ENCODE data around the gene HNRNPH1. TPM values are rescaled to one million over a fixed set of nuclear protein-coding genes. Genes with fewer than 3 reads are reported as not detected.
A peak's percentile ranks its signal among the peaks of the same experiment; 100 is the strongest.

The HNRNPH1 gene
- total and polyA plus RNA-seq, 7 experiments from 2014 or later: 120 to 2,239 (median 1,629) TPM

DNA sequence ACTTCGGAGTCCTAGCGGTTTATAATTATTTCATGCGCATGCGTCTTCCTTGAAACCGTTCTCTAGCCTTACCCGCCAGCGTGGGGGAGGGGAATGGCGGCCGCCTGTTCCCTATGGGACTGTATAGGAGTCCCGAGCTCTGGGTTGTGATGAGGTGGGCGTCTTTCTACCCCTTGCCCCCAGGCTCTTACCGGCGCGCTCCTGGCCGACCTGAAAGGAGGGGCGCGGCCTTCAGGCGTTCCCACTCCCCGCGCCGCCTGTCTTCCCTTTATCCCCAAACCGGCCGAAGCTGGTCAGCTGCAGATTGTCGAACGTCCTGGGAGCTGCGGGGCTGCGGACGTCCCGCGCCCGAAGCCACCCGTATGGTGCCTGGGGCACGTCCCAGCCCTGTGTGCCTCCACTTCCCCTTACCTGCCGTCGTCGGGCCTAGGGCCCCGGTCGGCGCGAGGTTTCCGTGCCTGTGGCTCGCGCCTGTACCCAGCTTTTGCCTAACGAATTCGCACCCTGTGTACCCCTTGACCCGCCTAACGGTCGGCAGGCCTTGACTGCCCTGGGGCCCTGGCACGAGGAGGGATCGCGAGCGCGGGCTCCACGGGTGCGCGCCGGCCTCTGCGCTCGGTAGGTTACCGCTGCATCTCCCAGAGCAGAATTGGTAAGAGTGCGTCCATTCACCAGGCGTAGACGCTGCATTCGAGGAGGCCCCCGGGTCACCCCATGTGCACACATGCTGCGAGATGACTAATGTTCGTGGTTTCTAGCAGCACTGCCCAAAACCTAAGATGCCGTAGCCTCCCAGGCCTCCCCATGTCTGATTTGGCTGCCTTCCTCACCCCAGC is 653 bp upstream of the HNRNPH1 start:
- DNase-seq (peak in 2 of 9 donors; percentile 44 to 62), ATAC-seq (peak; percentile 3)
- Histone ChIP-seq H3K9me3 (ENCODE audit: control insufficient read depth in 2 of 3, low read length in 3 of 3) (no peaks in the 10 kb centered on the region), H3K27ac (ENCODE audit: low read depth, low read length) (peak overlapping the region; percentile 98), H3K27me3 (ENCODE audit: control insufficient read depth in 2 of 2, insufficient read depth in 2 of 2, low read length in 2 of 2) (no peaks in the 10 kb centered on the region), H3K4me1 (ENCODE audit: control insufficient read depth in 2 of 2, insufficient read depth in 2 of 2, low read length in 2 of 2) (peaks cover 37 to 38% of the 10 kb centered on the region in 2 donors), H3K4me3 (ENCODE audit: low read length) (peak overlapping the region; percentile 97), H3K36me3 (ENCODE audit: control insufficient read depth in 2 of 3, insufficient read depth in 3 of 3, low read length in 3 of 3) (peaks cover 17 to 31% (median 30%) of the 10 kb centered on the region in 3 experiments)
- peak overlapping the region; percentile 99 to 100 (median 99) for H3K27ac Mint-ChIP-seq
- peak overlapping the region; percentile 82 to 99 (median 98) for H3K4me3 Mint-ChIP-seq
- peaks cover 0 to 13% (median 0%) of the 10 kb centered on the region in 11 donors for H3K9me3 Mint-ChIP-seq
- peaks cover 16 to 42% (median 29%) of the 10 kb centered on the region in 5 donors for H3K36me3 Mint-ChIP-seq
- H3K4me1 Mint-ChIP-seq: peaks cover 30 to 50% (median 40%) of the 10 kb centered on the region in 7 donors
- CTCF ChIA-PET: interaction anchor here (0.5 to 2.6 kb wide), 7 partner anchors 9 to 234 kb away, joined by 3 to 6 read pairs (median 4); partner anchors contain the start of gene MRNIP
- peaks cover 0 to 8% (median 0%) of the 10 kb centered on the region in 5 donors for H3K27me3 Mint-ChIP-seq
- POLR2A ChIA-PET: interaction anchor here (0.6 to 9.5 kb wide), 50 partner anchors 9 to 1621 kb away, joined by 3 to 135 read pairs (median 4); partner anchors contain the start of genes CANX, CBY3, HNRNPAB and LTC4S
- intact Hi-C loops (cut with micrococcal nuclease): loop anchor here (1.0 to 5.0 kb wide), 18 partner anchors 54 to 1638 kb away; partner anchors contain the start of genes CANX (in 2 of the 2), MAML1 (in 2 of the 2), CLK4 (in 1 of the 2) and CNOT6 (in 1 of the 2)

- Mint-ChIP-seq H3K36me3 (peaks cover 31 to 60% (median 48%) of the 10 kb centered on the region in 5 donors), H3K4me3 (peak overlapping the region; percentile 82 to 99 (median 98)), H3K27me3 (peaks cover 0 to 8% (median 0%) of the 10 kb centered on the region in 5 donors), H3K4me1 (peaks cover 48 to 71% (median 60%) of the 10 kb centered on the region in 7 donors), H3K9me3 (peaks cover 0 to 16% (median 0%) of the 10 kb centered on the region in 11 donors), H3K27ac (peak overlapping the region; percentile 90 to 99 (median 99))
- DNase-seq: no peak
- H3K9me3 ChIP-seq (ENCODE audit: control insufficient read depth in 2 of 3, low read length in 3 of 3): no peaks in the 10 kb centered on the region
- H3K27ac ChIP-seq (ENCODE audit: low read depth, low read length): peak overlapping the region; percentile 98
- CTCF ChIA-PET: interaction anchor here (0.7 to 2.6 kb wide), 3 partner anchors 9 to 59 kb away, joined by 3 to 6 read pairs (median 4); no protein-coding TSS in a partner anchor
- no peak for ATAC-seq
- no peaks in the 10 kb centered on the region for H3K27me3 ChIP-seq (ENCODE audit: control insufficient read depth in 2 of 2, insufficient read depth in 2 of 2, low read length in 2 of 2)
- POLR2A ChIA-PET: interaction anchor here (0.7 to 9.5 kb wide), 13 partner anchors 9 to 976 kb away, joined by 3 to 135 read pairs (median 31); partner anchors contain the start of genes MAML1 and RUFY1
- intact Hi-C loops (cut with micrococcal nuclease): loop anchor here (1.0 to 5.0 kb wide), 11 partner anchors 8 to 1641 kb away; partner anchors contain the start of genes CLK4 (in 1 of the 2), CNOT6 (in 1 of the 2), HNRNPAB (in 1 of the 2) and MAPK9 (in 1 of the 2)
- H3K4me1 ChIP-seq (ENCODE audit: control insufficient read depth in 2 of 2, insufficient read depth in 2 of 2, low read length in 2 of 2): peaks cover 60% of the 10 kb centered on the region in 2 donors
- peaks cover 35 to 55% (median 54%) of the 10 kb centered on the region in 3 experiments for H3K36me3 ChIP-seq (ENCODE audit: control insufficient read depth in 2 of 3, insufficient read depth in 3 of 3, low read length in 3 of 3)
- H3K4me3 ChIP-seq (ENCODE audit: low read length): peak overlapping the region; percentile 57
Observed at GRCh38 chr5:179621551-179622214, 1.8 kb downstream of the HNRNPH1 start.

GRCh38 chr5:179620703-179621350 is 2.6 kb downstream of the HNRNPH1 start:
- H3K27ac Mint-ChIP-seq: peak overlapping the region; percentile 90 to 99 (median 99)
- intact Hi-C loops (cut with micrococcal nuclease): loop anchor here (1.0 to 5.0 kb wide), 8 partner anchors 8 to 1641 kb away; partner anchors contain the start of genes CLK4 (in 1 of the 2), CNOT6 (in 1 of the 2), TBC1D9B (in 1 of the 2) and TRIM52 (in 1 of the 2)
- peaks cover 0 to 8% (median 0%) of the 10 kb centered on the region in 5 donors for H3K27me3 Mint-ChIP-seq
- Histone ChIP-seq H3K4me1 (ENCODE audit: control insufficient read depth in 2 of 2, insufficient read depth in 2 of 2, low read length in 2 of 2) (peaks cover 64 to 66% of the 10 kb centered on the region in 2 donors), H3K9me3 (ENCODE audit: control insufficient read depth in 2 of 3, low read length in 3 of 3) (no peaks in the 10 kb centered on the region), H3K36me3 (ENCODE audit: control insufficient read depth in 2 of 3, insufficient read depth in 3 of 3, low read length in 3 of 3) (peaks cover 43 to 64% (median 62%) of the 10 kb centered on the region in 3 experiments), H3K4me3 (ENCODE audit: low read length) (peak overlapping the region; percentile 57), H3K27ac (ENCODE audit: low read depth, low read length) (peak overlapping the region; percentile 98), H3K27me3 (ENCODE audit: control insufficient read depth in 2 of 2, insufficient read depth in 2 of 2, low read length in 2 of 2) (no peaks in the 10 kb centered on the region)
- H3K4me1 Mint-ChIP-seq: peaks cover 56 to 80% (median 69%) of the 10 kb centered on the region in 7 donors
- ATAC-seq (no peak), DNase-seq (no peak)
- CTCF ChIA-PET: interaction anchor here (1.1 kb wide), 1 partner anchor 9 kb away, joined by 3 read pairs; no protein-coding TSS in a partner anchor
- H3K9me3 Mint-ChIP-seq: peaks cover 0 to 16% (median 0%) of the 10 kb centered on the region in 11 donors
- peaks cover 36 to 69% (median 57%) of the 10 kb centered on the region in 5 donors for H3K36me3 Mint-ChIP-seq
- POLR2A ChIA-PET: interaction anchor here (0.6 to 9.5 kb wide), 11 partner anchors 8 to 110 kb away, joined by 3 to 135 read pairs (median 4); partner anchors contain the start of genes MAML1 and RUFY1
- peak overlapping the region; percentile 82 to 99 (median 98) for H3K4me3 Mint-ChIP-seq

DNA sequence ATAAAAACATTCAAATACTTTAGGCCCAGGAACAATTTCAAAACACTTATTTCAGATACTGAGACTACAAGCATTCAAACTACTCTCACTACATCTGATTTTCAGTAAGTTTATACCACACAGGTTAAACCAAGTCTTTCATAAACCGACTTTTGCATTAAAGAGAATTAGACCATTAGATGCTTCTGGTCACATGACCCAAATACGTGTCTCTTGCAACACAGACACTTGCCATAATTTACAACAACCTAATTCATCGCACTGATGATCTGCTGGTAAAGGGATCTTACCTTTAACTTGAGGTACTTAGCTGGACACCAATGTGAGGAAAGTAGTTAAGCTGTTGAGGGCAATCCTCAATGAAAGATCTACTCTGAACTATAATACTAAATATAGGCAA is 3.2 kb downstream of the HNRNPH1 start:
- Histone ChIP-seq H3K27me3 (ENCODE audit: control insufficient read depth in 2 of 2, insufficient read depth in 2 of 2, low read length in 2 of 2) (no peaks in the 10 kb centered on the region), H3K4me1 (ENCODE audit: control insufficient read depth in 2 of 2, insufficient read depth in 2 of 2, low read length in 2 of 2) (peaks cover 65 to 67% of the 10 kb centered on the region in 2 donors), H3K27ac (ENCODE audit: low read depth, low read length) (peak overlapping the region; percentile 98), H3K36me3 (ENCODE audit: control insufficient read depth in 2 of 3, insufficient read depth in 3 of 3, low read length in 3 of 3) (peaks cover 48 to 69% (median 67%) of the 10 kb centered on the region in 3 experiments), H3K4me3 (ENCODE audit: low read length) (peak overlapping the region; percentile 57), H3K9me3 (ENCODE audit: control insufficient read depth in 2 of 3, low read length in 3 of 3) (no peaks in the 10 kb centered on the region)
- ATAC-seq (no peak), DNase-seq (no peak)
- Mint-ChIP-seq H3K4me1 (peaks cover 58 to 85% (median 73%) of the 10 kb centered on the region in 7 donors), H3K4me3 (peak overlapping the region; percentile 82 to 99 (median 98)), H3K9me3 (peaks cover 0 to 16% (median 0%) of the 10 kb centered on the region in 11 donors), H3K27ac (peak overlapping the region in 8 of 9 donors; percentile 90 to 99 (median 99)), H3K36me3 (peaks cover 36 to 73% (median 61%) of the 10 kb centered on the region in 5 donors), H3K27me3 (peaks cover 0 to 8% (median 0%) of the 10 kb centered on the region in 5 donors)
- POLR2A ChIA-PET: interaction anchor here (0.6 to 9.5 kb wide), 11 partner anchors 7 to 111 kb away, joined by 3 to 135 read pairs (median 4); partner anchors contain the start of genes MAML1 and RUFY1
- CTCF ChIA-PET: interaction anchor here (1.1 kb wide), 1 partner anchor 9 kb away, joined by 3 read pairs; no protein-coding TSS in a partner anchor
- intact Hi-C loops (cut with micrococcal nuclease): loop anchor here (5.0 kb wide), 6 partner anchors 177 to 1642 kb away; partner anchors contain the start of genes CLK4 (in 1 of the 2), CNOT6 (in 1 of the 2), TBC1D9B (in 1 of the 2) and TRIM52 (in 1 of the 2)

DNA sequence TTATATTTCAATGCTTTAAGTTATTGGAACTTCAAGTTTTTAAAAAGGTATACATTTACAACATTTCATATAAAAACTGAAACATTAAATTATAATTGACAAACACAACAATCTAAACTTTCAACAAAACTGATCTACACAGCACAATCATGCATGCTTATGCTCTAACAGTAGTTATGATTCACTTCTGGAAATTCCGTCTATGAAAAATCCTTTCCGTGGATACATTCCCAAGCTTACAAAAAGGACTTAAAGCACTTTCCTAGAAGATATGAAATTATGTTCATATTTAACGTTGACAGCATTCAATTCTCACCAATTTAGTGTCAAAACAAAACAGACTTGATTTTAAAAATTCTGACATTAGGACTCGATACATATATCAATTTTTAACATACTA is 3.7 kb downstream of the HNRNPH1 start:
- no peaks in the 10 kb centered on the region for H3K27me3 ChIP-seq (ENCODE audit: control insufficient read depth in 2 of 2, insufficient read depth in 2 of 2, low read length in 2 of 2)
- Mint-ChIP-seq H3K9me3 (peaks cover 0 to 16% (median 0%) of the 10 kb centered on the region in 11 donors), H3K4me3 (peak overlapping the region in 9 of 10 donors; percentile 82 to 99 (median 97)), H3K4me1 (peaks cover 56 to 87% (median 72%) of the 10 kb centered on the region in 7 donors), H3K27me3 (peaks cover 0 to 8% (median 0%) of the 10 kb centered on the region in 5 donors), H3K27ac (peak overlapping the region in 5 of 9 donors; percentile 12 to 99 (median 99)), H3K36me3 (peaks cover 38 to 75% (median 62%) of the 10 kb centered on the region in 5 donors)
- peaks cover 66 to 67% of the 10 kb centered on the region in 2 donors for H3K4me1 ChIP-seq (ENCODE audit: control insufficient read depth in 2 of 2, insufficient read depth in 2 of 2, low read length in 2 of 2)
- H3K4me3 ChIP-seq (ENCODE audit: low read length): peak overlapping the region; percentile 57
- H3K36me3 ChIP-seq (ENCODE audit: control insufficient read depth in 2 of 3, insufficient read depth in 3 of 3, low read length in 3 of 3): peaks cover 53 to 74% (median 72%) of the 10 kb centered on the region in 3 experiments
- intact Hi-C loops (cut with micrococcal nuclease): loop anchor here (1.0 to 5.0 kb wide), 7 partner anchors 11 to 1643 kb away; partner anchors contain the start of genes CLK4 (in 1 of the 2), CNOT6 (in 1 of the 2), TBC1D9B (in 1 of the 2) and TRIM52 (in 1 of the 2)
- ChIA-PET CTCF (interaction anchor here (1.1 kb wide), 1 partner anchor 8 kb away, joined by 3 read pairs; no protein-coding TSS in a partner anchor), POLR2A (interaction anchor here (1.1 to 9.5 kb wide), 7 partner anchors 7 to 69 kb away, joined by 3 to 135 read pairs (median 4); partner anchors contain the start of gene RUFY1)
- no peaks in the 10 kb centered on the region for H3K9me3 ChIP-seq (ENCODE audit: control insufficient read depth in 2 of 3, low read length in 3 of 3)
- H3K27ac ChIP-seq (ENCODE audit: low read depth, low read length): peak overlapping the region; percentile 98
- ATAC-seq: no peak
- DNase-seq: no peak
